ENCODE measurements around the gene FGFR4.
A peak's percentile ranks its signal among the peaks of the same experiment; 100 is the strongest.

The FGFR4 gene

DNA sequence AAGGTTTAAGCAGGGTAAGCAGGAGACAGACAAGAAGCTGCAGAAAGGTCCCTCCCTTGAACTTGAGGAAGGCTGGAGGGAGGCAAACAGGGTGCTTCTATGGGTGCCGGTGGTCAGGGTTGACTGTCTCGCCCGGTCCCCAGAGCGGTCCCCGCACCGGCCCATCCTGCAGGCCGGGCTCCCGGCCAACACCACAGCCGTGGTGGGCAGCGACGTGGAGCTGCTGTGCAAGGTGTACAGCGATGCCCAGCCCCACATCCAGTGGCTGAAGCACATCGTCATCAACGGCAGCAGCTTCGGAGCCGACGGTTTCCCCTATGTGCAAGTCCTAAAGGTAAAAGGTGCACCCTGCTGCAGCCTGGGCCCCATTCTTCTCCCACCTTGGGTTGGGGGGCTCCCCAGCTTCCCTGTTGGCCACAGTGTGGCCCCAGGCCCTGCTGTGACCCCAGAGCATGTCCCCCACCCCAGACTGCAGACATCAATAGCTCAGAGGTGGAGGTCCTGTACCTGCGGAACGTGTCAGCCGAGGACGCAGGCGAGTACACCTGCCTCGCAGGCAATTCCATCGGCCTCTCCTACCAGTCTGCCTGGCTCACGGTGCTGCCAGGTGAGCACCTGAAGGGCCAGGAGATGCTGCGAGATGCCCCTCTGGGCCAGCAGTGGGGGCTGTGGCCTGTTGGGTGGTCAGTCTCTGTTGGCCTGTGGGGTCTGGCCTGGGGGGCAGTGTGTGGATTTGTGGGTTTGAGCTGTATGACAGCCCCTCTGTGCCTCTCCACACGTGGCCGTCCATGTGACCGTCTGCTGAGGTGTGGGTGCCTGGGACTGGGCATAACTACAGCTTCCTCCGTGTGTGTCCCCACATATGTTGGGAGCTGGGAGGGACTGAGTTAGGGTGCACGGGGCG is 5.7 kb downstream of the FGFR4 start:
- DNase-seq (ENCODE audit: insufficient read length, low spot score) (no peak), FAIRE-seq (no peak)
- TF ChIP-seq POLR2A (IDR thresholded peaks at IDR 0.05; ENCODE audit: low read depth, low read length): no peak

GRCh38 chr5:177093082-177093712 is 6.5 kb downstream of the FGFR4 start:
- TF ChIP-seq POLR2A (IDR thresholded peaks at IDR 0.05; ENCODE audit: low read depth, low read length): no peak
- FAIRE-seq (no peak), DNase-seq (ENCODE audit: insufficient read length, low spot score) (no peak)

DNA sequence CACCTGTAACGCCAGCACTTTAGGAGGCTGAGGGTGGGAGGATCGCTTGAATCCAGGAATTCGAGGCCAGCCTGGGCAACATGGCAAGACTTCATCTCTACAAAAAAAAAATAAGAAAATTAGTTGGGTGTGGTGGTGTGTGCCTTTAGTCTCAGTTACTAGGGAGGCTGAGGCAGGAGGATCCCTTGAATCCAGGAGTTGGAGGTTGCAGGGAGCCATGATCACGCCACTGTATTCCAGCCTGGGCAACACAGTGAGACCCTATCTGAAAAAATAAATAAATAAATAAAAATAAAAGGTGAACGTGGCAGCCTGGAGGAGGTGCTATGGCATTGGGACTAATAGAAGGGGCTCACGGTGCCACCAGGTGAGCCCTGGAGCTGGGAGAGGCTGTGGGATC is 7.1 kb downstream of the FGFR4 start:
- no peak for DNase-seq (ENCODE audit: insufficient read length, low spot score)
- no peak for FAIRE-seq
- no peak for TF ChIP-seq POLR2A (IDR thresholded peaks at IDR 0.05; ENCODE audit: low read depth, low read length)

GRCh38 chr5:177094224-177095087 is 7.7 kb downstream of the FGFR4 start:
- FAIRE-seq (no peak), DNase-seq (ENCODE audit: insufficient read length, low spot score) (no peak)
- no peak for TF ChIP-seq POLR2A (IDR thresholded peaks at IDR 0.05; ENCODE audit: low read depth, low read length)

- no peak for FAIRE-seq
- TF ChIP-seq POLR2A (IDR thresholded peaks at IDR 0.05; ENCODE audit: low read depth, low read length): no peak
- no peak for DNase-seq (ENCODE audit: insufficient read length, low spot score)
Observed at GRCh38 chr5:177095088-177095669, 8.5 kb downstream of the FGFR4 start.

DNA sequence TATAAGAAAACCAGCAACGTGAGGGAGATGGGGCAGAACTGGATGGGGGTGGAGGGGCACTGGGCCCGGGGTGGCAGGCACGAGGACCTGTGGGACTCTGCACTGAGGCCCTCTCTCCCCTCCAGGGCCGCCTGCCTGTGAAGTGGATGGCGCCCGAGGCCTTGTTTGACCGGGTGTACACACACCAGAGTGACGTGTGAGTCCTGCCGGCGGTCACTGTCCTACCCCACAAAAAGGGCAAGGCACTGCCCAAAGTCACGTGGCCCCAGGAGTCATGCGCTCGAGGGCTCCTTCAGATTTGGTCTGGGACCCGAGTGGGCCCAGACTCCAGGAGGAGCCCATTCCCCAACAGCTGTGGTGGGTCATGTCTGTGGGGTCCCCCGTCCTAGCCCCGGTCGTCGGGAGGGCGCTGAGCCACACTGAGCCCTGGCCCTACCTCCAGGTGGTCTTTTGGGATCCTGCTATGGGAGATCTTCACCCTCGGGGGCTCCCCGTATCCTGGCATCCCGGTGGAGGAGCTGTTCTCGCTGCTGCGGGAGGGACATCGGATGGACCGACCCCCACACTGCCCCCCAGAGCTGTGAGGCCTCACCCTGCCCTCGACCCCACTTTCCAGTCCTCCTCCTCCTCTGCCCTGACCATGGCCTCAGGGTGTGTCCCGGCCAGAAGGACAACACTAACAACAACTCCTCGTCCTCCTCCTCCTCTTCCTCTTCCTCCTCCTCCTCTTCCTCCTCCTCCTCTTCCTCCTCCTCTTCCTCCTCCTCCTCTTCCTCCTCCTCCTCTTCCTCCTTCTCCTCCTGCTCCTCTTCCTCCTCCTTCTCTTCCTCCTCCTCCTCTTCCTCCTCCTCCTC is 9.7 kb downstream of the FGFR4 start:
- no peak for DNase-seq (ENCODE audit: insufficient read length, low spot score)
- TF ChIP-seq POLR2A (IDR thresholded peaks at IDR 0.05; ENCODE audit: low read depth, low read length): no peak
- no peak for FAIRE-seq

- DNase-seq (ENCODE audit: insufficient read length, low spot score) (no peak), FAIRE-seq (no peak)
- TF ChIP-seq POLR2A (IDR thresholded peaks at IDR 0.05; ENCODE audit: low read depth, low read length): no peak
Observed at GRCh38 chr5:177097016-177097985, 10.6 kb downstream of the FGFR4 start.

DNA sequence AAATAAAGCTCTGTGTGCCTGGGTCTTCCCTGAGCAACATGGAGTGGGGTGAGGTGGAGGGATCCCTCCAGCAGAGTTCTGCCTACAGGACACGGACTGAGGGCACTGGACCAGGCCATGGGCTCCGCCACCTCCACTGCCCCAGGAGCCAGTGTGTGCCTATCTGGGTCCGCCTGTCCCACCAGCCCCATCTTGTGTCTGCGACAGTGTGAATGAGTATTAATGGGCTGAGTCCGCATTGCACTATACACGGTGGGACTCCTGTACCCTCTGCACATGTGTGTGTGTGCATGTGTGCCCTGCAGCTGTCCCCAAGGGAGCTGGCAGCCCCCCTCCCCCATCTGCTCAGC is 11.4 kb downstream of the FGFR4 start:
- FAIRE-seq: no peak
- TF ChIP-seq POLR2A (IDR thresholded peaks at IDR 0.05; ENCODE audit: low read depth, low read length): no peak
- no peak for DNase-seq (ENCODE audit: insufficient read length, low spot score)

GRCh38 chr5:177098470-177099141 is 11.9 kb downstream of the FGFR4 start:
- no peak for FAIRE-seq
- no peak for TF ChIP-seq POLR2A (IDR thresholded peaks at IDR 0.05; ENCODE audit: low read depth, low read length)

GRCh38 chr5:177099422-177100093 is 12.8 kb downstream of the FGFR4 start:
- DNase-seq (ENCODE audit: insufficient read length, low spot score): no peak
- no peak for FAIRE-seq
- TF ChIP-seq POLR2A (IDR thresholded peaks at IDR 0.05; ENCODE audit: low read depth, low read length): no peak

More at GRCh38 chr5:177098470-177099141, 11.9 kb downstream of the FGFR4 start:
- no peak for DNase-seq (ENCODE audit: insufficient read length, low spot score)

DNA sequence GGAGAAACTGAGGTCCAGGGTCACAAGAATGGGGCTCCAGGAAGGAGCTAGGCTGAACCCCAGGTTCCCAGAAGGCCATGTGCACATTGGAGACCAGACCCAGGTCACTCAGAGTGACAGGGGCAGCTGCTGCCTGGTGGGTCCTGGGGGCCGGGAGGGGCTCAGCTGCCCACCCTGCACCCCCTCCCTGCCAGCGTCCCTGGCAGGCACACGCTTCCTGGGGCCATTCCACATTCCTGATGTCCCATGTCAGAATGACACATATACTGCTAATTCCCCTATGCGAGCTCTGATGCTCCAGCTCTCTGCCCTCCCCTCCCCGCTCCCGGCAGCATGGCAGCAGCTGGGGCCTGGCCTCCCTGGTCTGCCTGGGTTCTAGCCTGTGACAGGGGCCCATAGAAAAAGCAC is 14.0 kb downstream of the FGFR4 start:
- no peak for TF ChIP-seq POLR2A (IDR thresholded peaks at IDR 0.05; ENCODE audit: low read depth, low read length)
- FAIRE-seq (no peak), DNase-seq (ENCODE audit: insufficient read length, low spot score) (peak; percentile 77)
